GM18511 (cell line): ENCODE data around the gene IFIH1.

Experiments
- ATAC-seq: cut with Tn5 transposase; IDR thresholded peaks from one replicate; pipeline ENCODE4 v1.9.1; 2021; ENCODE audit warnings: mild to moderate bottlenecking, moderate library complexity; ENCODE audit not compliant: unreplicated experiment

The IFIH1 gene

DNA sequence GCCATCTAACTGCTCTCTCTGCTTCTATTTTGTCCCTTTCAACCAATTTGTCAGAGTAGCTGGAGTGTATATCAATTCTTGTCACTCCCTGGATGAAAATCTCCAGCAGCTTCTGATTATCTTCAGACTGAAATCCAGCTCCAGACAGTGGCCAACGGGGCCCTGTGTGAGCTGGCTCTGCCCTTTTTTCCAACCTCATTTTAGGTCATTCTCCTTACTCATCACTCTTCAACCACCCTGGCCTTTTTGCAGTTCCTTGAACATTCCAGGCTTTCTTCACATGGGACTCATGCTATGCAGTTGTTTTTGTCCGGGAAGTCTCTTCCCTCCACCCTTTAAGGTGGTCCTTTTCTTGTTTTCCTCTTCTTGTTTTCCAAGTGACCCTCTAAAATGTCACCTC, 59.8 kb downstream of the IFIH1 start:
- ATAC-seq, result no peak

DNA sequence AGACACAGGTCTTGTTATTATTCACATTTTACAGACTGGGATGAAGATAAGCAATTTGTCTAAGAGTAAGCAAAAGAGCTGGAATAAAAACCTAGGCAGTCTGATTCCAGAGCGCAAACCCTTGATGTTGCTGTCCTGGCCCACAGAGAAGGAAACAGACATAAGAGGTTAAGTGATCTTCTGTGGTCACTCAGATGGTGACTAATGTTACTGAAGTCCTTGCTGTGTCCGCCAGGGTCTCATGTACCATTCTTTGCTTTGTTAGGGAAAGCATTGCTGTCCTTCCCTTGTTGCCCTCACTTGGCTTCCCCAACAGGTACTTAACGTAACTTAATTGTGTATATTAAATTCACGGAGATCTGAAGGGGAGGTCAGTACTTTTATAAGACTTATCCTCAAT, 60.3 kb downstream of the IFIH1 start:
- no peak for ATAC-seq

DNA sequence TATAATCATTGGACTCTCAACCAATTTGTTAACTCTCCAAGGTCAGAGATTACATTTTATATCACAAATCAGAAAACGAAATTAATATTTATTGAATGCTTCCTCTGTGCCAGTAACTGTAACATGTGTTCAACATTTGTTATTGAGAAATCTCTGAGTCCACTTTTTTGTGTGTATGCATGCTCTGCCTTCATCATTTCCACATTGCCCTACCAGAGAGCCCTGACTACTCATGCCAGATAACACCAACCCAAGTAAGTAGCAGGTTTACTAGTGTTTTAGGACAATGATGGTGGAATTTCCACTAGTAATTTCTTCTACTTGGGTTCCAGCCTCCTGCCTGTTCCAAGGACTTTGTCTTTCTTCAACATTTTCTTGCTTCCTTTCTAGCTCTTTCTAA, 61.1 kb downstream of the IFIH1 start:
- no peak for ATAC-seq

DNA sequence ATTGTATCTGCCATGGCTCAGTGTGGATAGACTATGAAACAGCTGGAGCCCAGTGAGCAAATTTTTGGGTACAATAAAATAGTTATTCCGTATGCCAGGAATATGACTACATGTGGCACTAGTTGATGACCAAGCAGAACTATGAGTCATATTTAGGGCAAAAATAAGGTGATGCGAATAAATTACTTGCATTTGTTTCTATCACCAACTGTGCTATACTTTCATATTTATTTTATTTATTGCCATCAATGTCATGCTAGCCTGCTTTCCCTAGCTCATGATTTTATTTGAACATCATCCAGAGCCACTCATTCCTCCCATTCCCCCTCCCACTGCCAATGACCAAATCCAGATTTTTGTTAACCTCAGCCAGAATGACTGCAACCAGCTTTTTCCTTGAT, 61.9 kb downstream of the IFIH1 start:
- no peak for ATAC-seq

DNA sequence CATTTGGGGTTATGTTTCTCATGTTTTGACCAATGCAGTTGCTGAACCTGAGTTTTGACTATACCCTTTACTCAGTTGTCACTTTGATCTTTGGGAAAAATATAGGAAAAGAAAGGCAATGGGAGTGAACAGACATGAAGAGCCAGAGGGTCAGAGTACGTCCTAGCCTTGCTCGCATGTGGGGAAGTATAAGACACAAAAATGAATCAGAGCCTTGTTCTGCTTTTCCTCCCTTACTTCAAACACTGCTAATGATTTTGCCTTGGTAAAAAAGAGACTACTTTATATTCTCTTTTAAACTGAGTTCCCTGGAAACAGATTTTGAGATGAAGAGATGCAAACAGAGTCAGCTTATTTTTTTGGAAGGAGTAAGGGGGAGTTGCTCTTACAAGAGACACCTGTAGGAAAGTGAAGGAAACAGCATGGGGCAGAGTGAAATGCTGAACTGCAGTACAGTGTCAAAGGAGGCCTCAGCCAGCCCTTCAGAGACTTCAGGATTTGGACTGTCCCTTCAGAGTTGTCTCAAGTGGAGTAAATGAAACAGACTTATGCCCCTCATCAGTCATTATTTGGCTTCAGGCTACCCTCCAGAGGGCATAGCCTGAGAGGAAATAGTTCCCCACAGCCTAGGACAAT, 64.1 kb downstream of the IFIH1 start:
- no peak for ATAC-seq

DNA sequence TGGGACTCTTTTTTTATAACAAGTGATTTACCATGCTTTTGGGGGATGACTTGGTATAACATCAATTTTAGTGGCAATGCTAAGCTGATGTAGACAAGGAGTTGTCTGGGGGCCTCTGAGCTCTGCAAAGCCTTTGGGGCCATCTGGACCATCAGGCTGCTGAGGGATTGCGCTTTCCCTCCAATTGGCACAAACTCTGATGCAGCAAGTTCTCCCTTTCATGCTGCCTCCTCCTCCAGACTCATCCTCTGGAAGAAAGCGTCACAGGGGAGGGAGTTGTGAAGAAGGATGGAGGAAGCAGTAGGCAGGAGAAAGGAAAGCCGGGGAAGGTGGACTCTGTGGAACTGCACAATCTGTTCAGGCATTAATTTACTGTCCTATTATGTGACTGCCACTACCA, 65.0 kb downstream of the IFIH1 start:
- no peak for ATAC-seq

DNA sequence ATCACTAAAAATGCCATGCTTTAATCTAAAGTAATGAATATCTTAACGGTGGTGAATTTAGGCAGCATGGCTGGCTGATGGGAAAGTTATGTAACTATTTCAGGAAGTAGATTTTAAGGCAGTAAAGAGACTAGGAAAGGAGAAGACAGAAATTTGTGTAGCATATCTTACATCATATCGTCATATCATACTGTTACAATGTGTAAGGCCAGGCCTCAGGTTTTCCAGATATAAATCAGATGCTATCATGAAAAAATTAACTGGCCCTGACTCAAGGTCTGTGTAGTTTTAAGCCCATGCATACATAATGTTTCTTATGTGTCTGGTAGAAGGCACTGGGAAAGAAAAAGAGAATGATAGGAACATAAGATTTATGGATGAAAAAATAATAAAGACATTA, 66.3 kb downstream of the IFIH1 start:
- ATAC-seq, result no peak

DNA sequence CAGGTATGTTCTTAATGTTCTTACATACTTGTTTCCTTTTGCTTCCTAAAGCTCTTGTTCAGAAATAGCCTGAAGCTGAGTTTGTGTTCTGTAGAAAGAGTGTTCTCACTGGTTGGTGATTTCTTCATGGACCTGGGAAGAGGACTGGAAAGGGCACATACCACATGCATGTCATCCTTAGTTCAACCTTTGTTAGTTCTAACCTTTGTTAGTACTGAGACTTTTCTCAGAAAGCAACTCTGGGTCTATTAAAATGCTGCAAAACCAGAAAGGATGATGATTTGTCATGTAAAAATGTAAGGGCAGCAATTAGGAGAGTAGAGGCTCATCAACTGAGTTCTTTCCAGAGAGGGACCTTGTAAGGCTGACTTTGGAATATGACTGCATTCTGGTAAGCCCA, 72.7 kb downstream of the IFIH1 start:
- no peak for ATAC-seq

DNA sequence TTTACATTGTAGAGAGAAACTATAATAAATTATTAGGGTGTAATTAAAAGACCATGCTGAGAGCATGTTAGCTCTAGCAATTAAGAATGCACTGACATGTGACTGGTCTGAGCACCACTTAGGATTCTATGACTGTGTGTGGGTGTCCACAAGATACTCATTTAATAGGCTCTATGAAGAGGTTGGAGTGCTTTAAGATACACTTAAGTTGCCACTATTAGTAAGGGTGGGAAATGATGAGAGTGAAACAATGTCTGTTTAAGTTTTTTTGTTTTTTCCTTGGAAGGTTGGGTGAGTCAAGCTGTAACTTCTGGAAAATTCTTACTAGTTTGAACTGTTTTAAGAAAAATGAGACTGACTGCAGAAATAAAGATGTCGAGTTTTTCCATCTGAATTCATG, 73.4 kb downstream of the IFIH1 start:
- ATAC-seq, result no peak

DNA sequence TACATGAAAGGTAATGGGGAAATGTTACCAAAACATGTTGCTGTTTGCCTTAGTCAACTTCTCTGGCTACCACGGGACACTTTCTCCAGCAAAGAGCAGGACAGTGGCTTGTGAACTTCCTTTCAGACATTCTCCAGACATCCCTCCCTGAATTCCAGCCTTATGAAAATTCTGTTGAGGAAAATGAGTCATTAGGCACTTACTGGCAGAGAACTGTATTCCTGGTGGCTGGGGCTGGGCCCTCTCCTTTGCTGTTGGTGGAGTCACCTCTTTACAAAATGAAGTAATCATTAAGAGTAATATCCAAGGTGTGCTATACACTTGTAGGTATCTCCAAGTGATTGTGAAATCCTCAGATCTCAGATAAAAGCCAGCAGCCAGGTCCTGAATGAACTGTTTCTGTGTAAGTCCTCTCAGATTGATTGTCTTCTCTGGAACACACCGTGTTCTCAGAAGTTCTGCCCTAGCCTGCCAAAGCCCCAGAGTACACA, 73.9 kb downstream of the IFIH1 start:
- no peak for ATAC-seq

DNA sequence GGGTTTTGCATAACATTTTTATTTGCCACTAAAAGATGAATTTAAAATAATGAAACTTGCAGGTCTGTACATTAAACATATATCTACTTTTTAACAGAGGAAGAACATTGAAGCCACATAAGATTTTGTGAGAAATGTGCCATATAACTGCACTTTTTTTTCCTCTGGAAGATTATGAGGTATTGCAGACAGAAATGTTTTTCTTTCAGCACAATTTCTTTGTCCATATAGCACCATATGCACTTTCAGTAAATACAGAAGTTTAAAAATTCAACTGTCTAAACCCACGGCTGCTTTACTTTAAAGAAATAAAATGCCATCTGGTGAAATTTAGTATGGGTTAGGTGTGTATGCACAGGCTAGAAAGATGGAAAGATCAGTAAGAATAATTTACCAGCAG, 74.8 kb downstream of the IFIH1 start:
- no peak for ATAC-seq

DNA sequence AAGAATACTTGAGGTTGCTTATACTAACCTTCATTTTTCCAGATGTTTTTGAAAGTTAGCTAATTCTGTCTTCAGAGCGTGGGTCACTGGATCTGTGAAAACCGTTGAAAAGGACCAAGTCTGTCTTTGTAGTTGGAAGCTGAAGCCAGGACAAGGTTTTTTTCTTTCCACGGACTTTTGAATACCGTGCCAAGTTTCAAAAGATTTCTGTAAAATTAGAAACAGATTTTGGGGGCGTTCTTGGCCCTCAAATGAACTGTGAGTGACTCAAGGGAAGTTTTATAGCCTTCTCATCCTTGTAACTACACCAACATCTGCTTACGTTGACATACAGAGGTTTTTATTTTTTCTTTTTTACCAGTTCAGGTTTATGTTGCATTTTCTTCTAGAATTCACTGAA, 75.2 kb downstream of the IFIH1 start, which contains the start of gene FAP:
FAP (minus strand) TSS at position 152 of the 400 bp plus-strand sequence; CDS start at position 34, 118 bp downstream.
- ATAC-seq, result no peak

DNA sequence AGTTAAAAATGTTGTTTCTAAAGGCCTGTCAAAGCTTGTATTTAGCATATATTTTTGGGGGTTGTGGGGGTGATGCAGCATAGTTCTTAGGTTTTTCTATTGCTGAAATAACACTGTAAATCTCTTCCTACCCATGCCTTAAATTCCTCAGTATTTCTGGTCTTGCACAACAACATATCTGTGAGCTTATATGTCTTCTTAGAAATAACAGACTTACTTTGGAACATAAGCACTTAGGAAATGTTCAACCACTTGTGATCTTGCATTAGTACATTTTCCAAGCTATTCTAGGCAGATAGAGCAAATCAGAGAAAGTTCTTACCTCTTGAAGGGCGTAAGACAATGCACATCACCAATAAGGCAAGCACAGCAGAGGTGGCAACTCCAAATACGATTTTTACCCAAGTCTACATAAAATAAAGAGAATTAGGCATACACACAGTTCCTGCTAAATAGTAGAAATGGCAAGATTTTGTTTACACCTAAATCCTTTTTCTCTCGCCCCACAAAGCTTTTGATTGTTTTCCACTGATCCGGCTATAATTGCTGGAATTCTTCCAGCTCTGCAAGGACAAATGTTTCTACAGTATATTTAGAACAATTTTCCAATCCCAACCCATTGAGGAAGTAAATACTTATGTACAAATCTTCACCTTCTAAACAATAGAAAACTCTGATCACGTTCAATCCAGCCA, 75.8 kb downstream of the IFIH1 start:
- ATAC-seq, result no peak

DNA sequence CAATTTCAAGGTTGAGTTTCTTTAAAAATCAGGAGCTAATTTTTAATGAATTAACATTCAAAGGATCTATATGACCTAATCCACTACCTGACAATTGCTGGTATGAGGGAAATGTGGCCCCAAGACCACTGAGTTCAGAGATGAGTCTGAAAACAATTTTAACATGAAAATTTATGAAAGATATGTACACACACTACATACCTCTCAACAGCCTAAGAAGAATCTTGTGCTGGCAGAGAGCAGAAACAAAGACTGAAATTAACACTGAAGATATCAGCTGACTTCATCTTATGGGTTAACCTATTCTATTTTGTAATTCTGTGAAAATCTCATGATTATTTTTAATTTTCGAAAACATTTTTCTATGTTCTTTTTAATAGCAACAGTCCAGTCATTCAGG, 76.9 kb downstream of the IFIH1 start:
- ATAC-seq, result no peak

DNA sequence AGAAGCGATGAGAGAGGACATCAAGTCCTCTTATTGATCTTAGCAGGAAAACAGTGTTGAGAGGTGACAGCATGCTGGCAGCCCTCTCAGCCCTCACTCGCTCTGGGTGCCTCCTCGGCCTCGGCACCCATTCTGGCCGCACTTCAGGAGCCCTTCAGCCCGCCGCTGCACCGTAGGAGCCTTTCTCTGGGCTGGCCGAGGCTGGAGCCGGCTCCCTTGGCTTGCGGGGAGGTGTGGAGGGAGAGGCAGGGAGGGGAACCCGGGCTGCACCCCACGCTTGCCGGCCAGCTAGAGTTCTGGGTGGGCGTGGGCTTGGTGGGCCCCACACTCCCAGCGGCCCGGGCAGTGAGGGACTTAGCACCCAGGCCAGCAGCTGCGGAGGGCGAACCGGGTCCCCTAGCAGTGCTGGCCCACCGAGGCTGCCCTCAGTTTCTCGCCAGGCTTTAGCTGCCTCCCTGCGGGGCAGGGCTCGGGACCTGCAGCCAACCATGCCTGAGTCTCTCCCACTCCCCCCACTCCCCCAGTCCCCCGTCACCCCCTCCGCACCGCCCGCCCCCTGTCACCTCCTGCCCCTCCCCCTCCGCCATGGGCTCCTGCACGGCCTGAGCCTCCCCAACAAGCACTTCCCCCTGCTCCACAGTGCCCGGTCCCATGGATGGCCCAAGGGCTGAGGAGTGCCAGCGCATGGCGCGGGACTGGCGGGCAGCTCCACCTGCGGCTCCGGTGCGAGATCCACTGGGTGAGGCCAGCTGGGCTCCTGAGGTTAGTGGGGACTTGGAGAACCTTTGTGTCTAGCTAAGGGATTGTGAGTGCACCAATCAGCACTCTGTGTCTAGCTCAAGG, 83.6 kb downstream of the IFIH1 start:
- no peak for ATAC-seq

DNA sequence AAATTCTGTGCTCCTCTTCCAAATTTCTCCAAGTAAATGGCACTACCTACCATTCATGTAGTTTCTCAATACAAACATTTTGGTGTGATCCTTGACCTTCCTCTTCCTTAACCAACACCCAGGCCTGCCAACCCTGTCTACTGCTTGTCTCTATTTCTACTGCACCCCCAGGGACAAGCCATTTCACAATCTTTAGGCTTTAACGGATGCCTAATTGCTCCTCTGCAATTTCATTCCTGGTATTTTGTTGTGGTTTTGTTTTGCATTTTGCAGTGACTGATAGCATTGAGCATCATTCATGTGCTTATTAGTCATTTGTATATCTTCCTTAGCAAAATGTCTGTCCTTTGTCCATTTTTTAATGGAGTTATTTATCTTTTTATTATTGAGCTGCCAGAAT, 85.3 kb downstream of the IFIH1 start:
- no peak for ATAC-seq

DNA sequence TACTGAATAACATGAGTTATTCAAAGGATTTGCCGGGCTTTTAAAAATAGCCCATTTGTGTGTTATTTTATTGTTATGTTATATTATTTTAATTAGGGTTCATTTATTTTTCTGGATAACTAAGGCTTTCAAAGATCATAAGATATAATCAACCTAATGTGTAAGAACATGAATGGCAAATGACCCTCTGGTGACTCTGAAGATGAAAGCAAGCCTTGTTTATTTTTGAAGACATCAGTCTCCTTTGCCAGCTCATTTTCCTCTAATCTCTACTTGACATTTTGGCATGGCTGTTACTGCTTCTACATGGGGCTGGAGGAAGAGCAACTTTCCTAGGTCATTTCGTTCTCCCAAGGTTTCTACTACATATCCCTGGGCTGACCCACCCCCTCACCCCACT, 85.8 kb downstream of the IFIH1 start:
- no peak for ATAC-seq

DNA sequence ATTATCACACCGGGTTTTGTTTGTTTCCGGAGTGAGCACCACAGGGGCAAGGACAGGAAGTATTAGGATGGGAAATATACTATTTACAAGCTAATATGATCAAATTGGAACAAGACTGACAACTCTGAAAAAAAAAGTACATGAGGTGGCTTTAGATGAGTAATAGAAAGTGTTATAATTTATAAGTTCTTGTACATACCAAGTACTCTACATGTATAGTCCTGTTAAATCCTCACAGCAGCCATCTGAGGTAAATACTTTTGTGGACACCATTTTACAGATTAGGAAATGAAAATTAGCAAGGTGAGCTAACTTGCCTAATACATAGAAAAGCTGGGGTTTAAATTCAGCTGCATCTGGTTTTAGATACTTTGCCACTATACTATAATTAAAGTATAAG, 86.5 kb downstream of the IFIH1 start:
- no peak for ATAC-seq

DNA sequence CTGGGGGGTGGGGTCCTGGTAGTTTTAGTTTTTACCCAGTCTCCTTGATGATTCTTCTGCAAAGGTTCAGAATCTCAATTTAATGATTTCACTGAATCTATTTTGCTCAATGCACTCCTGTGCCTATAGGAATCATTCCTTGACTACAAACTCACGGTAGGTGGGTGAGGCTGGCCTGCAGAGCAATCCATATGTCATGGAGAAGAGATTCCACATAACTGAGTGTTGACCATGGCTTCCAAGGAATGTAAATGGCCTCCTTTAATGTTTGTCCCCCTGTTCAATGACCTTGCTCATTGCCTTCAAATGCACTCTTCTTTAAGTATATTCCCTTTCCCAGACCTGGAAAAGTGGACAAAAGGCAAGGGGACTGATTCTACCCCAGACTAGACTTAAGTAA, 87.7 kb downstream of the IFIH1 start:
- ATAC-seq, result no peak

DNA sequence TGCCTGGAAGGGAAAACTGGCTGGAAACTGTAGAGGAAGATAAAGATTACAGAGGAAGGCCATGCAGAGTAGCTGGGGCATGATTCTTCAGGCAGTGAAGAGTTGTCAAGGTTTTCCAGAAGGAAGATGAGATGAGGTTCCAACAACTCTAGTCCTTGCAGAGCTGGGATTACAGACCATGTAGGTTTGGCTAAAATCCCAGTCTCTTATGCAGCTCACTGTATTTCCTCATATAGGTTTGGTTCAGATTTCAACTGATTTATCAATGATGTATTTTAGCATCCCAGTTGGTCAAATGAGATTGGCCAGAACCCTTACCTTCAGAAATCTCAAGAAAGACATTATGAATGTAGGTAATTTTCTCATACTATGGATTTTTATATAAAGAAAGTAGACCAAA, 91.6 kb downstream of the IFIH1 start:
- ATAC-seq, result no peak

DNA sequence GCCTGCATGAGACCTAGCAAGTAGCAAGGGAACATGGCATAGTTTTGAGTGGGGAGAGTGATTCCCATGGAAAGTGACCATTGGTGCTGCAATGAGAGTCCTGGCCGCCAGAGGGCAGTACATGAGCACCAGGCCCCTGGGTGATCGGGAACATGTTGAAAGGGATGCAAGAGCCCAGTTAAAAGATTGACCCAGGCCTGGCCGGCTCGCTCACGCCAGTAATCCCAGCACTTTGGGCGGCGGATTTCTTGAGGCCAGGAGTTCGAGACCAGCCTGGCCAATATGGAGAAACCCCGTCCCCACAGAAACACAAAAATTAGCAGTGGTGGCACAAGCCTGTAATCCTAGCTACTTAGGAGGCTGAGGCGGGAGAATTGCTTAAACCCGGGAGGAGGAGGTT, 97.4 kb downstream of the IFIH1 start:
- peak; percentile 98 for ATAC-seq

DNA sequence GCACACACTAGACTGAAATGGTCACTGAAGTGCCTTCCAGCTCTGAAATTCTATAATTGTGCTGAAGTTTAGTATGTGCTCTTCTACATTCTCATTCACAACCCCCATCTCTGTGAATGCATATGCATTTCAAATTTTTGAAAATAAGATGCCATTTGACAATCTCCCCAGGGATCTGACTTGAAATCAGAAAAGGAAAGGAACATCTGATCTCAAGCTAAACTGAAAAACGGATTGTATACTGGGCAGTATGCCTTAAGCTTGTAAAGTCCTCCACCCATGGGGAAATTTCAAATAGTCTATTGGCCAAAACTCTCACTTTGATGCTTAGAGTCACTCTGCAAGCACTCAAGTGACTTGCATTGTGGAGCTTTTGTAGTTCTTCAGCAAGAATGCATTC, 98.1 kb downstream of the IFIH1 start:
- ATAC-seq, result no peak
